Stimulated activated CD4-positive, alpha-beta T cell treated with anti-CD3 and anti-CD28 coated beads, Interleukin-4, amount 100 ng/mL, for 1 hour (primary cell): Measurements from ENCODE around the gene TP63.

Experiments
- DNase-seq: peaks from one replicate; pipeline ENCODE4 v3.0.0-alpha.2; 2020

The TP63 gene

DNA sequence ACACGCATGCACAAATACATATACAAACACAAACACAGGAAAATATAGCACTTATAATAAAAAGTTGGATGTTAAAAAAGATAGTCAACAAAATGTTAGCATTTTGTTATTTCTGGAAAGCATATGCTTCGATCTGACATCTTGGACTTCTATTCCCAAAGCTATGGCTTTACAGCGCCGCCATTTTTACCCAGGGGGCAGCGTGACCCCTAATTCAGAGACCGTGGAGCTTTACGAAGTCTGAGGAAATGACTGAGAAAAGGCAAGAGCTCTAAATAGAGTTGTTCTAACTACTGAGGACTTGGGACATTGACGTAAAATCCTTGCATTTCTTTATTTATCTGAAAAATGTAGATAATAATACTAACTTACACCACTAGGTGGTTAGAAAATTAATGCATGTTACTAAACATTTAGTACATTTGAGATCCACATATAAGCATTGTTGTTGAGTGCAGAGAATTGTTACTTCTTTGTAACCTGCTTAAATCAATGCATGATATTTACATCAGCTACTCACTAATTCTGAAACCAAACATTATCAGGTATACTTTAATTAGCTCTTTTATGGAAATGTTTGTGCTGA lies 155.4 kb downstream of the TP63 start:
- no peak for DNase-seq

DNA sequence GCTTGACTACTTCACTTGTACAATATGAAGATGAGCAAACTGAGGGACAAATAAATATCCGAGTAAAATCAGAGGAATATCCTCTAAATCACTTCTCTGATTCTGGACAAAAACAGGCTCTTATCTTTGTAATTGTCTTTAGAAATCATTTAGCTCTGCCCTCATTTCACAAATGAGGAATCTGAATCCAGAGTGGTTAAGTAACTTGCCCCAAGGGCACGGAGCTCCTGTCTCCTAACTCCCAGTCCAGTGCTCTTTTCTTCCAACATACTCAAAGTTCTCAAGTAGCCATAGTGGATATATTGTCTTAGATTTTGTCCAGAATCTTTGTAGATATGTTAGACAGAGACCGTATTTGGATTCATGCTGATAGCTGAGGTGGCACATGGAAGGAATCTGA lies 156.0 kb downstream of the TP63 start:
- DNase-seq = no peak

DNA sequence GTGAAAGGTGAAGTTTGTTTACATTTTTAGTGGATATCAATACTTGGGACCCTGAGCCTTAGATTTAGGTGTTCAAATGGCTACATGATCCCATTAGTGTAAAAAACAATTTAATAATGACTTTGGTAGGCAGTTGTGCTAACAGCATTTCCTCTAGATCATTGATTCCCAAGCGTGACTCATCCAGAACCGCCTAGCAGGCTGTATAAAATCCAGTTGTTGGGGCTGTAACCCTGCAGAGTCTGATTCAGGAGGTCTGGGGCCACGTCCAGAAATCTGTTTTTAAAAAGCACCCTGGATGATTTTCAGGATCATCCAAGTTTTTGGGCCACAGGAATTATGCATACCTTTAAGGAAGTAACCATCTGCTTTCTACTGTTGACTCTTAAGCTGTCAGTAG lies 156.4 kb downstream of the TP63 start:
- DNase-seq = no peak

DNA sequence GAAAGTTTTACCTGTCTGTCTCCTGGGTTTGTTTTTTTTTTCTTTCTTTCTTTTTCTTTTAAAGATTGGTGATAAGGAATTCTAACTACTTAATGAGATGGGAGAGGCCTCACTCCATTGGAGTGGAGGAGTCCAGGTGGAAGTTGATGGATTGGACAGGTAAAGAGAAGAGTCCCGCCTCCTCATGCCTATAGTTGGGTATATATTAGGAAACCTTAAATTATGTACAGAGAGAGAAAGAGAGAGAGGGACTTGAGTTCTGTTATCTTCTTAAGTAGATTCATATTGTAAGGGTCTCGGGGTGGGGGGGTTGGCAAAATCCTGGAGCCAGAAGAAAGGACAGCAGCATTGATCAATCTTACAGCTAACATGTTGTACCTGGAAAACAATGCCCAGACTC lies 158.2 kb downstream of the TP63 start:
- no peak for DNase-seq

DNA sequence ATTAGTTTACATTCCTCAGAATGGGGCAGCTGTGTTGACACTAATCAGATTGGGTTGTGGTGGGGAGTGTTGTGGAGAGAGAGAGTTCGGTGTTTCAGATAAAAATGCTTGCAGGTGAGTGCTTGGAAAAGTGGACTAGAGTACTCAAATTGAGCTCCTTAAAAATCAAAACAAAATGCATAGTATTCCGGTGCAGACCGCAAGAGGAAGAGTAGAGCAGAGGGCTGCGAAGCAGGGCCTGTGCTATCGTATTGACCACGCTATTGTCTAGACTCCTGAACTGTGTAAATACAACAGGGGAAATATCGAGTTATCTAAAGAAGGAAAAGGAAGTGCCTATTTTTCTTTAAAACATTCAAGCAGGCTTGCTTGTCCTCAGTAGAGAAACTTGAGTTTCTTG lies 159.5 kb downstream of the TP63 start:
- no peak for DNase-seq

DNA sequence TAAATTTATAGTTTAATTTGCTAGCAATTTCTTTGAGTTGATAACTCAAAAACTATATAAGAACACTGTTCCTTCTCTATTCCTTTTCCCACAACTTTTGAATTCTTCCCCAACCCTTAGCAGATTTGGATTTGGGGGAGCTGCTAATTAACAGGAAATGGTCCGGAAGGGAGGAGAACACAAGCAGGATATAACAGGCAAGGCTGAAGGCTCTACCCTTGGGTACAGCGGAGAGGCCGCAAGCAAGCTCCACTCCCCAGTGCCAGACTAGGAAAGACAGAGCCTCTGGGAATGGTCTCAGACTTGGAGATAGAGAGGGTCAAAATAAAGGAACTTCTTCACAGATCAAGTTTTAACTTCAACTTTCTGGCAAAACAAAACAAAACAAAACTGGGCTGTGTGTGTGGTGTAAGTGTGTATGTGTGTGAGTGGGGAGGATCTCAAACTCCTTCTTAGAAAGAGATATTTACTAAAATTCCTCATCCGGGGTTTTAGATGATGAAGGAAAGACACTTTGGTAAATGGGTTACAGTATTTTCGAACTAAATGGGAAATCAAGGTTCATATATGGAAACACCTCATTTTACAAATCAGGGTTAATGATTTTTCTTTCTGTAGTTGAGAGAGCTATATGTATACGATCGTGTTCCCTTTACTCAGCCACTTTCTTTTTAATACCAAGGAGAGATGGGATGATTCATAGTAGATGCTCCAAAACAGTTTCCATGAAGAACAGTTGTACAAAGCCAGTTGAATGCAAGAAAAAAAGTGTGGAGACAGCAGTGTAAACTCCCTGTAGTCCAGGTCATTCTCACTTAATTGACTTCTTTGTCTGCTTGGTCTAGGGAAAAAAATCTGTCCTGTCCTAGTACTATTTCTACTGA lies 161.1 kb downstream of the TP63 start:
- no peak for DNase-seq

DNA sequence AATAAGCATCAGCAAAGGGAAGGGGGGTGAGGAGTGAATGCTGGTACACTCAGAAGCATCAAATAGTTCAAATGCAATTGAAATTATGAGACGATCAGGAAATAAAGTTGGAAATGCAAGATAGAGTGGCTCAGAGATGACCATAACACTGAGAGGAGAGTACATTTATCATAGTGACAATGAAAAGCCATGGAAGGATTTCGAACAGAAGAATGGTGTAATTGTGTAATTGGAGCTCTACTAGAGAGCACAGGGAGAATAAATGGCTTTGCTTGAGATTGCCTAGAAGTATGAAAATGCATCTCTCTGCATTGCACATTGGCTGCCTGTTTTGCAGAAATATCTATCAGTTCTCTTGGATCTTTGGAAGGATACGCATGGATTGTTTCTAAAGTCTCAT lies 163.3 kb downstream of the TP63 start:
- no peak for DNase-seq

DNA sequence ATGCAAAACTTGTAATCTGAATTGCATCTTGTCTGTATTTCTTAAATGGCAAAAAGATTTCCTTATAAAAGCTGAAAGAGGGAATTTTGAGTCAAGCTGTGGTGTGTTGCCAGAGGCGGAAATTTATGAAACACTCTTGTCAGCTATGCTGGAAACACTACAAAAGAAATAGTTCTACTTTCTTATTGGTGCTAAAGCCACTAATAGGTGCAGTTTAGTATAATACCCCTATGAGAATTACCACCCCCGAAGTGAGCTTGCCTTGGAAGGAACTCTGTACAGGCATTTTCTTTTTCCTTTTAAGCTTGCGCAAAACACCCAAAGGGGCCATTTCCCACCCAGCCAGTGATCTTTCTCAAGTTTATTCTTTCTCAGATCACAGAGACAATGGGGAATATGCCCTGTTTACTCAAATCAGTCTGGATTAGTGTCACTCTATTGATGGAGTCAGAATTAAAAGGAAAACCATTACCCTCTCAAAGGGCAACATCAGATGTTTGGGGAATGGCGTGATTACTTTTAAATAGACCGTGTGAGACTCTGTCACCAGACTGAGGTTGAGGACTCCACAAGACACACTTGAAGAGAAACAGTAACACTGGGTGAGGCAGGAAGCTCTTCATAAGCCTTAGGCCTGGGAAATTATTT lies 166.0 kb downstream of the TP63 start:
- DNase-seq = no peak

DNA sequence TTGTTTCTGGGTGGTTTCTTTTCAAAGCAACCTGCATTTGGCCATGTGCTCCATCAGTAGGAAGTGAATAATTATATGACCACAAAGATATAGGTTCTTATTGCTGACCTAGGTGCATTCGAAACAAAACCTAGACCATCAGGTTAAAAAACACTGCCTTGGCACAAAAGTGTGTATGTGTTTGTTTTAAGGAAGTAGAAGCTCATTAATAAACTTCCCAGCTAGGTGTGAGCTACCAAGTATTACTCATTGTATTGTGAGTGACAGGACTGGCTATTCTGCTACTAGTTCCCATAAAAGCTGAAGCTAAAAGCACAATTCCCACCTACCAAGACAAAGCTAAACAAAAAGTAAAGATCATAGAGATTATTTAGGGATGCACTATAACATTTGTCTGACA lies 168.2 kb downstream of the TP63 start:
- DNase-seq = no peak

DNA sequence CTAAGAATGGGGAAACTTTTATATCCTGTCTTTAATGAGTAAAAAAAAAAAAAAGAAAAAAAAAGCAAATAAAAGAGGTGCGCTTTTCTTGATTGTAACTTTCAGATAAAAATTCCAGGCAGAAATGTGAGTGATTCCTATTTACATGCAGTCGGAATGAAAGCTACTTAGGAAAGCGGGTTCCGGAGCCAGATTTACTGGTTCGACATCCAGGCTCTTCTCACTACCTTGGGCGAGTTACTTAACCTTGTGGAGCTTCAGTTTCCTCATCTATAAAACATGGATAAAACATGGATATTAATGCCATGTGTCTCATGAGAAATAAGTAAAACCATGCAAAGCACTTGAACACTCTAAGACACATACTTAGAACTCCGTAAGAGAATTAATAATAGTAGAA lies 169.2 kb downstream of the TP63 start:
- no peak for DNase-seq

DNA sequence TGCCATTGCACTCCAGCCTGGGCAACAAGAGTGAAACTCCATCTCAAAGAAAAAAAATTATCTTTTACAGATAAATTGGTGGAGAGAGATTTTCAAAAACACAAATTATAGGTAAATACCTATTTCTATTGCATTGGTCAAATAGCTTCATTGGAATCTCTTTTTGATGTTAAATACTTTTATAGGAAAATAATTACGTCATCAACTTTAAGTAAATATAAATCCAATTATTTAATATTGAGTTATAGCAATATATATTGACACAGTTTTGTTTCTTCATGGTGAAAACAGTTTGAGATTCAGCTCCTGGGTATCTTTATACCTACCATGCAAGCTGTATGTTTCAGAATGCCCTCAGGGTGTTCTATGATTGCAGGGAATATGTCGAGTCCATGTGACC lies 172.1 kb downstream of the TP63 start:
- no peak for DNase-seq

DNA sequence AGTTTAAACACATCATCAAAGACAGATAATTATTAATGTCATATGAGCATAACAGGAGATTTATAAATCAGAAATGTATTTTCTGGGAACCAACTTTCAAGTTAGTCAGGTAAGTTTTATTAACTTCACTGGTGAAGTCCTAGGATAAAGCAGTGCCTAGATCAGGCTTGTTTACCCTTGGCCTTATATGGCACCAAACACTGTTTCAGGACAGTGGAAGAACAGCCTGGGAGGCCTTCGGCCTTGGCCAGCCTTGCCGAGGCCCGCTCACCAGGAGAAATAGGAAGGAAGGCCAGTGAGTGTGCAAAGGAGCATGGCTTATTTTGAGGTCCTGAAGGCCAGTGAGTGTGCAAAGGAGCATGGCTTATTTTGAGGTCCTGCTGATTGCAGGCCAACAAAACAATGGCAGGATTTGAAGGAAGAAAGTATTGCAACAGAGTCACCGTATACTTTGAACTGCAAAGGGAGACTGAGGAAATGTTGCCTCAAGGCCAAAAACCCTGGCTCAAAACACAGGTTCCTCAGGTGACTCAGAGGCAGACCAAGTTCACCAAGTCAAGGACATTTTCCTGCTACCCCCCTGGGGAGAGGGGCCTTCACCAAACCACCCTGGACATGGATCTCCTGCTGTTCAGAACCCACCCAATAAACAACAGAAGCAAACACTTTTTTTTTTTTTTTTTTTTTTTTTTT lies 174.3 kb downstream of the TP63 start:
- DNase-seq = no peak

DNA sequence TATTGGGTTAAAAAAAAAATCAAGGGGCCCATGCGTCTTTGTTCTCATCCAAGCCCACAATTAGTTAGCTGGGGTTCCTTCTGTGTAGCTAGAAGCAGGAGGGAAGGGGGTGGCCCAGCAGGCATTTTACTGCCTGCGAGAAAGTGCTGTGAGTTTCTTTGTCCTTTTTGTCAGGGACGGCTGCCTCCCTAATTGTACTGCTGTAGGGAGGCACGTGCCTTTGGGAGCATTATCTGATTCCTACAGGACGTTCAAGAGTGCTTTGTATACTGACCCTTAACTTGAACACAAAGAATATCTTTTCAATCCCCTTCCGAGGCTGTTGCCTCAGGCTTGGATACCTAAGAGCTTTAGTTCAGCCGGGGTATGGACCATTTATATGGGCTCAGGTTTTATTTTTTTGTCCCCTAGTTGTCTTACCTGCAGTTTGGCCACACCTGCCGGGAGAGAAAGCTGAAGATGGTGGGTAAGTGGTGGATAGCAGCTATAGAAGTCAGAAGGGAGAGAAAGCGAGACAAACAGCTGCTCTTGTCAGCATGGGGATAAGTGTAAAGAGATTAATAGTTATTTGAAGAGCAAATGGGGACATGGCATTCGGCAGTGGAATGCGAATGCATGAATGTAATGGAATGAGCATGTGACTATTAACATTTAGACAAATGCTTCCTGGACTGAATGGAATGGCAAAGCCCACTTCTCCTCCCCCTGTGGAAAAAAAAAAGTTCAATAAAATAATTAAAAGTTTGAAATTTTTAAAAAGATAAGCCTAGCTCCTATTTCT lies 175.2 kb downstream of the TP63 start:
- no peak for DNase-seq

DNA sequence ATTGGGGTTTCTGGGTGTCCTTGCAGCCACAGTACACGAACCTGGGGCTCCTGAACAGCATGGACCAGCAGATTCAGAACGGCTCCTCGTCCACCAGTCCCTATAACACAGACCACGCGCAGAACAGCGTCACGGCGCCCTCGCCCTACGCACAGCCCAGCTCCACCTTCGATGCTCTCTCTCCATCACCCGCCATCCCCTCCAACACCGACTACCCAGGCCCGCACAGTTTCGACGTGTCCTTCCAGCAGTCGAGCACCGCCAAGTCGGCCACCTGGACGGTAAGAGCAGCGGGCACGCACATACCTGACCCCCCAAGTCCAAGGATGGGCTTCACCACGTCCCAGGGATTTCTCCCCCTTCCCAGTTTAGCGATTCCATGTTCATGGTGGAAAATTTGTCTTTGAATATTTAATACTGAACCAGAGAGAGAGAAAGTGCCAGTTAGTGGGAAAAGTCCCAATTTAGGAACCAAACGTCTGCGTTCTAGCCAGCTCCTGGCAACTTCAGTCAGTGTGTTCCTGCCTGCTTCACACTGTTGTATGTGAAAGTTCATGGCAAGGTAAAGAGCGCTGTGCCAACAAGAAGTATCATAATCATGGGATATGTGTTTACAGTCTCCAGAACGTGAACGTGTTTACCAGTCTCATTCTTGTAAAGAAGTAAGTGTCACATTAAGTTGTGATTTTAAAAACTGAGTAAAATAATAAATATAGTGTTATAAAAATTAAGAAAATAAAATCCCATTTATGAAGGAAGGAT lies 177.2 kb downstream of the TP63 start:
- no peak for DNase-seq

DNA sequence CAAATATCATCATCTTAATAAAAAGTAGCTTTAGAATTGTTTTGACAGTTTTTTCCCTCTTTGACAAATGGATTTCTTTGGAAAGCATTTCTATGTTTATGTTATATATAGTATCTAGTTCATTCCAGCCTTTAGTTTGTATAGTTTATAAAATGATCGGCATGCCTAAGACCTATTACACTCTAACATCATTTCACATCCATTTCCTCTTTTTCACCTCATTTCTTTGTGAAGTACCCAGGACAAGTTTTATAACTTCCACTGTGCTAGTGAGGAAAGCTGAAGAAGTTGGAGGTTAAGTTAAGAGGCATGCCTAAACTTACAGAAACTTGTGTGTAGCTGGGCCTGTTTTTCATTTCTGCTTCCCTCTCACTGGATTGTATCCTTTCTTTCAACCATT lies 178.4 kb downstream of the TP63 start:
- no peak for DNase-seq

DNA sequence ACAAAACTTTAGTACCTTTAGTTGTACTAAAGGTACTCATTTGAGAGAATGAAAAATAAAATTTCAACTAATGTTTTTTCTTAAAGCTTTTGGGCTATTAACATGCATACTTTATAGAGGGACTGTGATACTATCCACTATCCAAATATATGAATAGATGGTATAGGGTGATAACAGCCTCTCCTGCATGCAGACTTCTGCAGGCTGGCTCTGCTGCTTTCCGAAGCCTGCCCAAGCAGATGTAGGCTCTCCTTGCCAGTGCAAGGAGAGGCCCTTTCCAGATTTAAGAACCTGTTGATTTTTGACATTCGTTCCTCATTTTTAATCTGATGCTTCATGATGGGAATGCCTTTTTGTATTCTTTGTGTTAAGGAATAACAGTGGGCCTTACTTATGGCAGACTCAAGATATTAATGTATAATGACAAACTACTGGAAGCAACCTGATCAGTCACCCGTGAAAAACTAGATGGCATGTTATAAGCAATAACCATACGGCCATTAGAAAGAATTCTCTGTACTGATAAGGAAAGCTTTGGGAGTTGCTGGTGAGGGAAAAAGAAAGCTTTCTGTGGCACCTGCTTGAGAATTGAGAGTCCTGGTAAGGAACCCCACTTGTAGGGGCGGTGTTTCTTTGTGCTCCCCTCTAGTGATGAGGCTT lies 181.7 kb downstream of the TP63 start:
- DNase-seq = no peak

DNA sequence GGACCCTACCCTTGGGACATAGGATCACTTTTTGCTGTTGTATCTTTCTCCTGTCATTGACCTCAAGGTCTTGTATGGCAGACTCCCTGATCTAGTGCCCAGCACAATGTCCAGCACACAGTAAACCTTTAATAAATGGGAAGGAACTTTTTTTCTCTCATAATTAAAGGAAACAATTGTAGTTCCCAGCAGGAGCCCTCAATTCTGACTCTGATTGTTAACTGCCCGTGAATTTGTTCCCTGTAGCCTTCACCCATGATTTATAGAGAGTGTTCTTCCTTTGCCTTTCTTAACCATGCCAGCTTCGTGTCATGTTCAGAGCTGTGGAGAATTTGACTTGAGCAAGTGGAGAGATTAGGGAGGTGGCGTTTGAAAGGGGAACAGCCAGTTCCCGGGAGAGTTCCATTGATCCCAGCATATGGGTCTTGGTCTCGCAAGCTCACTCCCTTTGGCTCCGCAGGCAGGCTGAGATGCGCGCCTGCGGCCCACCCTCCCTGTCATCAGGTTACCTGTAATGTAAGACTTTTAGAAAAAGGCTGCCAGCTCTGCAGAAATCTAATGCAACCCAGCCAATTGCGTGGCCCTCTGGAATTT lies 182.6 kb downstream of the TP63 start:
- no peak for DNase-seq

DNA sequence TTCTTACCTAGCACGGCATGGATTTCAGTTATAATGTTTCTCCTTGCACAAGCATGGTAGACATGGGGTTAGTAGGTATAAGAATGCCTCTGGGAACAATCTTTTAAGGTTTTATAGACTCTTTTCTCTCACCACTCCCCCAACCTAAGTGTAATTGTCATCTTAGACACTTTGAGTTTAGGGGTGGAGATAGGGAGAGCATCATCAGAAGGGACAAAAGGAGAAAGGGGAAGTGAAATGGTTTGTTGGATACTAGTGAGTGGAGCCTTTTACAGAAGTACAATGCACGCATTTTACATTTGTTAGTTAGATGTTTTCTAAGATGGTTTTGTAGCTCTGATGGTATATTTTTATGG lies 189.2 kb downstream of the TP63 start:
- no peak for DNase-seq

DNA sequence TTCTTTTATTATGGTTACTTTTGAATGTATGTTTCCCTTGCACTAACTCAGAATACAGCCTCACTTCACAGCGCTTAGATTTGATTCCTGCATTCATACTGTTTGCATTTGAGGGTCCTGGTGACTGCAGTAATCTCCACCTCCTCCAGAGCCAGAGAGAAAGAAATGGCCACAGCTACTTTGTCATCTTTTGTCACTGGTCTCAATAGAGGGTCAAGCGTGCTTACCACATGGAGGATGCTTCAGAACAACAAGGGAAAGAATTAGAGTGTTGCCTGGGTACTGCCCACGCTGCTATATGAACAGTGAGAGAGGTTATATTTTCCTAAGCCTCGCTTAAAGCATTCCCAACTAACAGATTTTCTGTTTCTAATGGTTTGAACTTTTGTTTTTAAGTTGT lies 190.1 kb downstream of the TP63 start:
- no peak for DNase-seq

DNA sequence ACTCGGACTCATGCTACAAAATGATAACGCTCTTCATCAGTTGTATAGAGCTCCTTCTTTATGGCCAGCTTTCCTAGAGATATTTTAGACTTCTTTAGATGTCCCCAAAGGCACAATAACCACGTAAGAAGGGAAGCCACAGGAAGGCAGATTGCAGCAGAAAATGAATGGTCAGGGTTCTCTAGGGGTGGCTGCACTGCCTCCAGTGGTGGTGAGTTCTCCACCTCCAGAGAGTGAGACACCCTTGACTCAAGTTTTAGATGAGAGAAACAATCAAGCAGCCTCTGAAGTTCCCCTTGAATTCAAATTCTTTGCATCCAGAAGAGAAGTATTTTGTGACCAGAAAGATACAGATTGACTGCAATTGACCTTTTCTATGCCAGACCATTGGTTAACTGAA lies 191.5 kb downstream of the TP63 start:
- no peak for DNase-seq

DNA sequence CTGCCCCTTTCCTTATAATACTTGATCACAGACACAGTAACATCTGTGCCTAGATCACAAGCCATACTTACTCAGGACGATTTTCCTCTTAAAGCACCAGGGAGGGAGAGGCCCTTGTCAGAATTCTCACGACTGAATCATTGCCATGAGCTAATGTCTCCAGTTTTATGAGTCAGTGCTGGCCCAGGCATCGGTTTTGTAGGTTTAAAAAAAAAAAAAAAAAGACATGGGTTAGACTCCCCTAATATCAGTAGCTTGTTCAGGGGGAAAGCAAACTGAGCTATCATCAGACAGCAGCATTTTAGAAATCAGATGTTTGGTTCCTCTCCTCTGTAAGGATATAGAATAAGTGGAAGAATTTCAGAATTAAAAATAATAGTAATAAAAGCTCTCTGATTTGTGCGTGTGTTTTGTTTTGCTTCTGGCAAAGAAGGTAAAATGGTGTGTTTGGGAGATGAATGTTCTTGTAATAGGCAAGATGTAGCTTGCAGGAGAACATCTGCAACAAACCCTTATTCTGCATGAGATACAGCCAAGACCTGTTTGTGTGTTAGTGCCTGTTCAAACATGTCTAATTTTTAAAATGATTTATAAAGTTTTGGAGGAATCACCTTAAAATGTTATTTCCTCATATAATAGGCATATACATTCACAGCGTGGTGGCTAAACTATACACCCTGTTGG lies 193.6 kb downstream of the TP63 start:
- no peak for DNase-seq
